MG63 (cell line): Measurements from ENCODE around the gene AMOT. TPM values are rescaled to one million over a fixed set of nuclear protein-coding genes. Genes with fewer than 3 reads are reported as not detected.

Experiments used
- DNase-seq: peaks from one replicate; pipeline ENCODE4 v3.0.0-alpha.2; 2020
- H3K27me3 ChIP-seq: fragments of 250-450 bp; sonication (Bioruptor Pico); 2 replicates; pipeline ENCODE4 v1.5.1; 2020; ENCODE audit warnings: mild to moderate bottlenecking, moderate library complexity
- H3K36me3 ChIP-seq: fragments of 250-450 bp; sonication (Bioruptor Pico); 2 replicates; pipeline ENCODE4 v1.5.1; 2020; ENCODE audit warnings: mild to moderate bottlenecking, moderate library complexity
- H3K4me3 ChIP-seq: fragments of 250-450 bp; sonication (Bioruptor Pico); 2 replicates; pipeline ENCODE4 v1.5.1; 2020; ENCODE audit warnings: mild to moderate bottlenecking, moderate library complexity
- H3K9me3 ChIP-seq: fragments of 250-450 bp; sonication (Bioruptor Pico); 2 replicates; pipeline ENCODE4 v1.5.1; 2020; ENCODE audit warnings: mild to moderate bottlenecking, moderate library complexity
- total RNA-seq: library from RNA; depleted of rRNA; stranded (reverse); fragments of >200 nt; shearing (Covaris generic); gene quantifications from 2 replicates; pipeline ENCODE4 v1.2.3, GENCODE V29; 2014; ENCODE audit warnings: low replicate concordance

Gene AMOT
- total RNA-seq, 1 experiment from 2014 or later, result 0.79 TPM

DNA sequence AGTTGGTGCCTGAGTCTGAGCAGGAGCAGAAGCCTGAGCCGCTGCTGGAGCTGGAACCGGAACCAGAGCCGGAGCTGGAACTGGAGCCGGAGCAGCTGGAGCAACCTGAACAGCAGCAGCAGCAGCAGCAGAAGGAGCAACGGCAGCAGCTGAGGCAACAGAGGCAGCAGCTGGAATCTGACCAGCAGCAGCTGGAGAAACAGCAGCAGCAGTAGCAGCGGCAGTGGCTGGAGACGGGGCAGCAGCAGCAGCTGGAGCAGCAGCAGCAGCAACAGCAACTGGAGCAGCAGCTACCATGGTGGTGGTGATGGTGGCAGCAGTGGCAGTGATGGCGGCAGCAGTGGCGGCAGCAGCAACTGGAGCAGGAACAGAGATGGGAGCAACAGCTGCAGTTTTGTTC, 61.5 kb downstream of the AMOT start:
- no peaks in the 10 kb centered on the region for H3K9me3 ChIP-seq
- H3K36me3 ChIP-seq, result no peaks in the 10 kb centered on the region
- H3K4me3 ChIP-seq, result no peak overlapping the region
- no peaks in the 10 kb centered on the region for H3K27me3 ChIP-seq
- no peak for DNase-seq

DNA sequence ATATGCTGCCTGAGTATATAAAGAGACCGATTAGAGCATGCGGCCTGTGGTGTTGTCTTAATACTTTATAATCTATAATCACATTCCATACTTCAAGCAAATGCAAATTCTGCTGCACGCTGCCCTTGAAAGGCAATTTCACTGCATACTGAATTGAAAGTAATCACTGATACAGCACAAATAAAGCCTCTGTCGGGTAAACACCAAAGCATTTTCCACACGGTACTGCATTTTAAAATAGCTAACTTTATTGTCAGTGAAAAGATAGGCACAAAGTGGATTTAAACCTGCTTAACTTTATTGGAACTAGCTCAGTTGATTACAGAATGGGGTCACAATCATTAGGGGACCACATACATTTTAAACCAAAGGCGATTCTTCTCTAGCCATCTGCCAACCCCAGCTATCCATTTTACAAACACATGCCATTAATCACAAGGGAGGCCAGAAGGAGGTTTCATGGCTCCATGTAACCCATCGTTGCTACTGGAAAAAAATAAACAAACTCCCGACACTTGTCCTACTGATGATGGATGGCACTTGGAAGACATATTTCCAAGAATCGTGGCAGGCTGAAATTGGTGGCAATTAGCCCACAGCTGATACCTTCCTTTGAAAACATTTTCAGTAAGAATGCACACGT, 65.9 kb downstream of the AMOT start:
- no peak overlapping the region for H3K4me3 ChIP-seq
- no peak for DNase-seq
- no peaks in the 10 kb centered on the region for H3K27me3 ChIP-seq
- H3K9me3 ChIP-seq, result no peaks in the 10 kb centered on the region
- no peaks in the 10 kb centered on the region for H3K36me3 ChIP-seq

DNA sequence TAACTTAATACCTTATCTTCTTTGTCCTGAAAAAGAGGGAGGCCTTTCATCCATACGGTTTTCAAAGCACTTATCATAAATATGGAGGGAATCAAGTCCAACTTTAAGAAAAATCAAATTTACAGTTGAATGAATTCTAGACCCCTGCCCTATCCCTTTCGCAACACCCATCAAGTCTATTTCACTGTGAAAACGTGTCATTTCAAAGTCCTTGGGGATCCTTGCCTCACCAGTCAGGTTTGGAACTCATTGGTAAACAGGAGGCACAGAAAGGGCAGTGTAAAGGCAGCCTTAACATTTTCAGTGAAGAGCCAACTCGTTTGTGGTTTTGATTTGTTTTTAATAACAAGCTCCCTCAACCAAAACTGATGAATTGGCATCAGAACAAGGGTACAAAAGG, 66.5 kb downstream of the AMOT start:
- no peaks in the 10 kb centered on the region for H3K9me3 ChIP-seq
- no peaks in the 10 kb centered on the region for H3K36me3 ChIP-seq
- H3K27me3 ChIP-seq, result no peaks in the 10 kb centered on the region
- DNase-seq, result no peak
- no peak overlapping the region for H3K4me3 ChIP-seq

DNA sequence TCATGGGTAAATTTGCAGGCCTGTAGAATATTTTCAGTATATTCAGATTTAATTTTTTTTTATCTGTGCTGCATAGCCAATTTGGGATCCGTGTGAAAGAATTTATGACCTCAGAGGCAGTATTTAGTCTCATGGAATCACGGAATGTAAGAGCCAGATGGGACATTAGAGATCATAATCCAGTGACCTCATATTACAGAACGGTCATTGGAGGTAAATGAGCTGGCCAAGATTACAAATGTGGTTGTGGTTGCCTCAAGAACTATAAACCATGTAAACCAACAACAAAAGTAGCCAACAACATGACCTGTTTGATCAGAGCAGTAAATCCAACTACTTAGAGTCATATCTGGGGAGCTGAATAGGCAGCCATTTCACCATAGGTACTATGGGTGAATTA, 71.6 kb downstream of the AMOT start:
- H3K4me3 ChIP-seq, result no peak overlapping the region
- DNase-seq, result no peak
- no peaks in the 10 kb centered on the region for H3K9me3 ChIP-seq
- H3K36me3 ChIP-seq, result no peaks in the 10 kb centered on the region
- H3K27me3 ChIP-seq, result no peaks in the 10 kb centered on the region

DNA sequence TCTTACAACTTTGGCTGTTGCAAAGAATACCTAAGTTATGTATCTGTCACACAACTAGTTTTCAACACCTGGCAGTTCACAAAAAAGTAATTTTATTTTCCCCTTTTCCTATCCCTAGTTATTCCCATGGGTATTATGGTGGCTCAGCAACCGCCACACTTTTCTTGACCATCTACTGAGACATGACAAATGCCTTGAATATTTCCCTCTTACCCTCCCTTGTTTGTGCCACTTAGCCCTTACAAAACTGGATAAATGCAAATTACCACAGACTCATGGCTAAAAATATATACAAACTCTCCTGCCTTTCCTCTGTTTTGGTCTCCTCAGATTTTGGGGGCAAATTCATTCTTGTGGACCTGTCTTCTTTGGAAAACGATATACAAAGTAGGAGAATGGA, 72.1 kb downstream of the AMOT start:
- no peaks in the 10 kb centered on the region for H3K9me3 ChIP-seq
- H3K27me3 ChIP-seq, result no peaks in the 10 kb centered on the region
- no peak overlapping the region for H3K4me3 ChIP-seq
- no peaks in the 10 kb centered on the region for H3K36me3 ChIP-seq
- DNase-seq, result no peak

DNA sequence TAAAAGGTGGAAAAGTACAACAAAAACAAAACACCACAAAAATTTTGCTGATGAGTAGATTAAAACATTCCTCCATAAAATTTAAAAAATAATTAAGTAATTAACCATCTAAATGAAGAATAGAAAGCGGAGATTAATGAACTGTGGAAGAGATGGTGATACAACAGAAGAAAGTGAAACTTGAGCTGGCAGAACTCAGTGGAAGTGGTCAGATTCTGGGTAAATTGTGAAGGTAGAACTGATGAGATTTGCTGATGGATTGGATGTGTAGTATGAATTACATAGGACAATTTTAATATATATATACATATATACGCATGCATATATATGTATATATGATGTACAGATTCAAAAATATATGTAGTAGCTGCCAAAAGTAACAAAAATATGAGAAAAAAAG, 73.9 kb downstream of the AMOT start:
- H3K36me3 ChIP-seq, result no peaks in the 10 kb centered on the region
- H3K9me3 ChIP-seq, result no peaks in the 10 kb centered on the region
- no peaks in the 10 kb centered on the region for H3K27me3 ChIP-seq
- DNase-seq, result no peak
- no peak overlapping the region for H3K4me3 ChIP-seq

DNA sequence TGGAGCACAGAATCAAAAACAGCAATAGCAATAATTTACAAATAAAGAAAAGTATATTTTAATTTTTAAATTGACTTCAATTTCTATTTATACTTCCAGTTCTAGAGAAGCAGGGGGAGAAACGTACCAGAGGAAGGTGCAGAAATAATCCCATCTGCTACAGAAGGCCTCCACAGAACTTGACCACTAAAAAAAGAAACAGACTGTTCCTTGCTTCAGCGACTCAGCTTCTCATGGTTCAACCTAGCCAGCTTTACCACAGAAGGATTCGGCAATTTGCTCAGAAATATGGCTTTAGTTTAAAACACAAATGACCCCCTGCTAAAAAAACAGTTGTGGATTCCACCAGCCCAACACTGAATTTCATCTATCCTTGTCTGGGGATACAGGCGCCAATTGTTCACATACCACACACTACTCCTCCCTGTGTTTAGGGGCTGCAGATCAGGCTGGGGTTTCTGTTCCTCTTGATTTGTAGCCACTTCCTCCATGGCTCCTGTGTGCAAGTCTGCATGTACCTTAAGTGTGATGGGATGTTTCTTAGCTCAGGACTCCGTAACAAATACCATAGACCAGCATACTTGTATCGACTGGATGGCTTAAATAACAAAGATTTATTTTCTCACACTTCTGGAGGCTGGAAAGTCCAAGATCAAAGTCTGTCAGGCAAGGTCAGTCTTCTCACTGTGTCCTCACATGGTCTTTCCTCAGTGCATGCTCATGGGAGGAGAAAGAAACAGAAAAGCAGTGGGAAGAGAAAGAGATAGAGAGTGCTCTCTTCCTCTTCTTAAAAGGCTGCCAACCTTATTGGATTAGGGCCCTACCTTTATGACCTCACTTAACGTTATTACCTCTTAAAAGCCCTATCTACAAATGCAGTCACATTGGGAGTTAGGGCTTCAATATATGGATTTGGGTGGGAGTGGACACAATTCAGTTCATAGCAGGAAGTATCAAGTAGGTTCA, 79.1 kb downstream of the AMOT start:
- Histone ChIP-seq H3K27me3 (no peaks in the 10 kb centered on the region), H3K9me3 (no peaks in the 10 kb centered on the region), H3K4me3 (no peak overlapping the region), H3K36me3 (no peaks in the 10 kb centered on the region)
- no peak for DNase-seq

DNA sequence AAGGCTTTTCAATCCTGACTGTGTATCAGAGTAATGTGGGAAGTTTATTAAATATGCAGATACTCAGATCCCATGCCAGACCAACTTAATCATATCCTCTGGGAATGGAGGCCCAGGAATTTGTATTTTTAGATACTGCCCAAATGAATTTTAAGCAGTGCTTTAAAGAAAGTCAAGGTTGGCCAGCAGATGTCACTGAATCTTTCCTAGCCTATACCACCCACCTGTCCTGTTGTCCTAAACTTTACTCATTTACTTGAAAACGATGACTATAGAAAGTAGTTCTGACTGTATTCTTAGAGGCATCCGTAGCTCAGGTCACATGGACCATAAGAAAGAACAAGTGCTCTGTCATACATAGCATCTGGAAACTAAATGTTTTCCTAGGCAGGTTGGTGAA, 79.9 kb downstream of the AMOT start:
- Histone ChIP-seq H3K36me3 (no peaks in the 10 kb centered on the region), H3K4me3 (no peak overlapping the region), H3K27me3 (no peaks in the 10 kb centered on the region), H3K9me3 (no peaks in the 10 kb centered on the region)
- DNase-seq, result no peak

DNA sequence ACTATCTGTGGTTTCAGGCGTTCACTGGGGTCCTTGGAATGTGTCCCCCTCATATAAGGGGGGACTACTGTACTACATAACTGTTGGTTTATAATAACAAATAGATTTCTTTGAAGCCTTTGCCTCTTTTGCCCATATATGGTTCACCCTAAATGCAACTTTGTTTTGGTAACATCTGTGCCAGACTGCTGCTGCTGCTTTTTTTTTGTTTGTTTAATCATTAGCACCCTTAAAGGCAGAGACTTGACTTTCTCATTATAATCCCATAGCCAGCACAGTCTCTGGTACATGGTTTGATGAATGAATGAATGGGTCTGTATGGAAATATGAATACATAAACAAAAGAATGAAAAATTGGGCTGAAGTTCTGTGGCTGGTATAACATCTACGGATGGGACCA, 80.7 kb downstream of the AMOT start:
- DNase-seq, result no peak
- Histone ChIP-seq H3K36me3 (no peaks in the 10 kb centered on the region), H3K27me3 (no peaks in the 10 kb centered on the region), H3K9me3 (no peaks in the 10 kb centered on the region), H3K4me3 (no peak overlapping the region)

DNA sequence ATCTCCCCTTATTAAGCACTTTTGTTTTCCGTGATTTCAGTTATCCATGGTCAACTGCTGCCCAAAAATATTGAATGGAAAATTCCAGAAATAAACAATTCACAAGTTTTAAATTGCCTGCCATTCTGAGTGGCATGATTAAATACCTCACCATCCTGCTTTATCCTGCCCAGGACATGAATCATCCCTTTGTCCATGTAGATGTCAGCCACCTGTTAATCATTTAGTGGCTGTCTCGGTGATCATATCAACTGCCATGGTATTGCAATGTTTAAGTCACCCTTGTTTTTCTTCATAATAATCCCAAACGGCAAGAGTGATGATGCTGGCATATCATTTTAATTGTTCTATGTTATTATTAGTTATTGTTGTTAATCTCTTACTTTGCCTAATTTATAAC, 81.1 kb downstream of the AMOT start:
- DNase-seq, result no peak
- H3K9me3 ChIP-seq, result no peaks in the 10 kb centered on the region
- H3K36me3 ChIP-seq, result no peaks in the 10 kb centered on the region
- no peak overlapping the region for H3K4me3 ChIP-seq
- H3K27me3 ChIP-seq, result no peaks in the 10 kb centered on the region

DNA sequence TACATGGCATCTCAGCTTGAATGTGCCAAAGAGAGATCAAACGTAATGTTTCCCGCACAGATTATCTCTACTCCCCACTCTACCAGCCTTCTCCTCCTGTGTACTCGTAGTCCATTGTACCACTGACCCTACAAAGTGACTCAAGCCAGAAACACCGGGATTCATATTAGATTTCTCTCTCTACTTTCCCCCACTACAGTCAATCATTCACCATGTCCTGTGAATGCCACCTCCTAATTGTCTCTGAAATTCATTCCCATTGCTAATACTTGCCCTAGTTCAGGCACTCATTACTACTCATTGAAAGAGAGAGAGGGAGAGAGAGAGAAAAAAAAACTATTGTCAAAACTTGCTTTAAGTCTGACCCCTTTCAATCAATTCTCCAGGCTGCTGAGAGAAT, 82.7 kb downstream of the AMOT start:
- no peaks in the 10 kb centered on the region for H3K27me3 ChIP-seq
- H3K9me3 ChIP-seq, result no peaks in the 10 kb centered on the region
- no peaks in the 10 kb centered on the region for H3K36me3 ChIP-seq
- H3K4me3 ChIP-seq, result no peak overlapping the region
- no peak for DNase-seq

DNA sequence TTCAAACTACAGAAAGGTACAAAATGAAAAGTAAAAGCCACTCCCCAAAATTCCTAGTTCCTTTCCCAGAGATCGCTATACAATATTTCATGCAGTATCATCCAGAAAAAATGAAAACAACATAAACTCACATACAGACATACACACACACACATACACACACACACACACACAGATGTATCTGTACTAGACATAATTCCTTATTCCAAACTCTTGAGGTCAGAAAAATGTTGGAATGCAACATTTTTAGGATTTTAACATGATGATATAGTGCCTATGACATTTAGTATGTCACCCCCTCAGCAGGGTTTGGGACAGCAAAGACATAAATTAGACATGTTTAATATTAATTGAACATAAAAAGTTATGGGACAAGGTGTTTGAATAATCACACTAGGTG, 87.5 kb downstream of the AMOT start:
- Histone ChIP-seq H3K9me3 (no peaks in the 10 kb centered on the region), H3K4me3 (no peak overlapping the region), H3K36me3 (no peaks in the 10 kb centered on the region), H3K27me3 (no peaks in the 10 kb centered on the region)
- DNase-seq, result no peak

DNA sequence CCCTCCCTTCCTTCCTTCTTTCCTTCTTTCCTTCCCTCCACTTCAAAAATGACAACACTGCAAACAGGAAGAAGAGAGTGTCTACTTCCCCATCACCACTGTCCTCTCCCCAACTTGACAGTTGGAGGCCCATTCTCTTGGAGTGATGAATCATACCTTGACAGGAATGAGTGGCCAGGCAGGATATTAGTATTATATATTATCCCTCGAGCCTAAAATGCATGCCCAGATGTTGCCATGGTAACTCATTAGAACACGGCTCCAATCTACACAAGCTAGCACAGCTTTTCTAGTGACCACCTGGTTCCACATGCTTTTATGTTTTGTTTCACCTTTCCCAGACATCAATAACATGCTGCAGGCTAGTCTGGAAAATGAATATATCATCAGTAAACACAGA, 89.6 kb downstream of the AMOT start:
- DNase-seq, result no peak

DNA sequence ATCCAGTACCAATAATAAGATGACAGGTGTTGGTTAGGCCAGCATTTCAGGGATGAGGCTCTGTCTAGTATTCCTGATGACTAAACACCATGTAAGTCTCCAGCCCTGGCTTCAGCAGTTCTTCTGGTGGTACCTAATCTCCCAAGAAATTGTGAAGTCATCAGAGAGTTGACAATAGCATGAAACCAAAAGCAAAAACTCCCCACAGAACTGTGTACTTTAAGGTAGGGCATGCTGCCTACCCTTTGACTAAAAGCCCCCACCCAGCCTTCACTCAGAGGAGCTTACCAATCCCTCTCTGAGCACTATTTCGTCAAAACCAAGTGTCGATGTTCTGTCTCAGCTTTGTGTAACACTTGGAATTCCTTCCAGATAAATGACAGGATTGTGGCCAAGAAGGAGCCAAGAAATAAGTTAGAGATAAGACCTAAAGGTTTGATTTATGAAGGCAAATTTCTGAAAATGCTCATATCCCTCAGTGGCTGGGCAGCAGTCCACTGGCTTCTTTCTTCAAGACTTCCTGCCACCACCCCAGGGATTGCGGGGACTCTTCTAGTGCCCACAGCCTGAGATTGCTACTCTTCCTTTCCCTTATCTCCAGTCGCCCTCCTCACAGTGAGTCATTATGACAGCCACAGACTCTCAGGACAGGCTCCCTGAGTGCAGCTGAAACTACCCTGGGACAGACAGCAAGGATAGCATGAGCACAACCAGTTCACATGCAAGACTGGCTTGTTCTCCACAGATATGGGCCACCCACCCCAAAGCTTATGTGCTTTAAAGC, 93.6 kb downstream of the AMOT start:
- DNase-seq, result no peak
- no peaks in the 10 kb centered on the region for H3K36me3 ChIP-seq
- H3K27me3 ChIP-seq, result no peaks in the 10 kb centered on the region
- no peaks in the 10 kb centered on the region for H3K9me3 ChIP-seq
- H3K4me3 ChIP-seq, result no peak overlapping the region

More for the DNA sequence above, 89.6 kb downstream of the AMOT start:
- Histone ChIP-seq H3K4me3 (no peak overlapping the region), H3K9me3 (no peaks in the 10 kb centered on the region), H3K36me3 (no peaks in the 10 kb centered on the region), H3K27me3 (no peaks in the 10 kb centered on the region)

DNA sequence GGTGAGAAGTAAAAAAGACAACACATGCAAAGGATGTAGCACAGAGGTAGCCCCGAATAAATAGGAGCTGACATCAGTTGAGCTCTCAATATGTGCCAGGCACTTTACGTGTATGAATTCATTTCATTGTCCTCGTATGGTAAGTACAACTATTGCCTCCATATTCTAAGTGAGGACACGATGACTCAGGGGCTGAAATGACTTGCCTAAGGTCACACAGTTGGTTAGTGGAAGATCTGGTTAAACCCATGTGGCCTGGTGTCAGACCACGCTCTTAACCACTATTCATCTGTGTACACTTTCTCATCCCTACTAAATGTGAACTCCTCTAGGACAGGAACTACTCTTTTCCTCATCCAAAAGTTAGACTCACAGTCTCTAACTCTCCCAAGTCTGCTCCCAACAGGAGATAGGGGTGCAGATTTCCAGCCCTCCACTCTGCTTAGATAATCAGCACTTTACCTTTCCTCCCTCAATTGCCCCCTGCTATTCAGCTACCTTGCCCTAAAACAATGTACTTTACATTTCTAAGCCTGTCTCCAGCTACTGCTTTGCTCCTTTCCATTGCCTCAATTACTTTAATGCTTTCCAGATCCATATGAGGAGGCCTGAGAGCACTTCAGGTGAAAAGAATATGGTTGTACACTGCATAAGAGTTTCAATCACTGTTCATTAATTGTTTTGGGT, 102.1 kb downstream of the AMOT start:
- H3K27me3 ChIP-seq, result no peaks in the 10 kb centered on the region
- no peak for DNase-seq
- H3K36me3 ChIP-seq, result no peaks in the 10 kb centered on the region

DNA sequence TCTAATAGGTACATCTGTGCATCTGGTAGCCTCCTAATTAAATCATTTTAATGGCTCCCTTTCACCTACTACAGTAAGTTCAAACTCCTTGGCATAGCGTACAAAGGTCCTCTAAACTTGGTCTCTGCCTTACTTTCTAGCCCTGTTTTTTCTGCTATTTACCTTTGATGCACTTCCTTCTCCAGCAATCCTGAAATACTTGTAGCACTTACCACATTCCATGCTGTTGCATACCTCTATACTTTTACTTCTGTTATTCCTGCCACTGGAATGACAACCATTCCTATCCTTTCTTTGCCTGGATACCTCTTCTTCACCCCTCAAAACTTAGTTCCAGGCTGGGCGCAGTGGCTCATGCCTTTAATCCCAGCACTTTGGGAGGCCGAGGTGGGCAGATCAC, 104.3 kb downstream of the AMOT start:
- H3K27me3 ChIP-seq, result no peaks in the 10 kb centered on the region
- no peak overlapping the region for H3K4me3 ChIP-seq
- no peaks in the 10 kb centered on the region for H3K9me3 ChIP-seq
- no peak for DNase-seq
- H3K36me3 ChIP-seq, result no peaks in the 10 kb centered on the region

More for the DNA sequence above, 102.1 kb downstream of the AMOT start:
- no peaks in the 10 kb centered on the region for H3K9me3 ChIP-seq
- H3K4me3 ChIP-seq, result no peak overlapping the region

DNA sequence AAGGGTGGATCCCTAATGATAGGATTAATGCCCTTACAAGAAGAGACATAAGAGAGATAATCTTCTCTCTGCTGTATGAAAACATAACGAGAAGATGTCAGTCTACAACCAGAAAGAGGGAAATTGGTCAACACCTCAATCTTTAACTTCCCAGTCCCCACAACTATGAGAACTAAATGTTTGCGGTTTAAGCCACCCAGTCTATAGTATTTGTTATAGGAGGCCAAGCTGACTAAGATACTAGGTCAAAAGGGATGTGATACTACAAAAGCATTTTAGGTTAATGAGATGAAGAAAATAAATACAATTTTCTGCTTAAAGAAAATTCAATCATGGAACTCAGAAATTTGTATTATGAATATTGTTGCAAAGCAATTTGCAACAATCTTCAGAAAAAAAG, 105.5 kb downstream of the AMOT start:
- H3K36me3 ChIP-seq, result no peaks in the 10 kb centered on the region
- no peak for DNase-seq
- no peaks in the 10 kb centered on the region for H3K9me3 ChIP-seq

More for the DNA sequence above, 105.5 kb downstream of the AMOT start:
- no peak overlapping the region for H3K4me3 ChIP-seq
- H3K27me3 ChIP-seq, result no peaks in the 10 kb centered on the region
